Lung (tissue), 12 donors: Measurements from ENCODE around the gene AFAP1L2. TPM values are rescaled to one million over a fixed set of nuclear protein-coding genes. Genes with fewer than 3 reads are reported as not detected.

Experiments
- ATAC-seq: fragments of 200-7000 bp; cut with Tn5 transposase; one replicate; pipeline ENCODE4 v1.9.1; 2020; ENCODE audit warnings: moderate number of reproducible peaks; ENCODE audit not compliant: insufficient read depth, low FRiP score
- DNase-seq, 3 donors: peaks; one replicate each; pipeline ENCODE4 v3.0.0-alpha.2; 2013 to 2017
- H3K27ac ChIP-seq, 2 donors: one replicate each; pipeline ENCODE4 v1.5.1; 2013; ENCODE audit warnings: mild to moderate bottlenecking in 2 of 2, moderate library complexity in 2 of 2, control low read depth in 1 of 2, inconsistent platforms in 1 of 2, low read depth in 1 of 2, low read length in 1 of 2
- H3K27me3 ChIP-seq, 3 donors: one replicate each; pipeline ENCODE4 v1.5.1; 2013; ENCODE audit warnings: low read length in 2 of 3; ENCODE audit not compliant: control insufficient read depth in 3 of 3, insufficient read depth in 3 of 3
- H3K36me3 ChIP-seq, 4 donors: one replicate each; pipeline ENCODE4 v1.5.1; 2013; ENCODE audit warnings: low read length in 4 of 4, mild to moderate bottlenecking in 1 of 4, moderate library complexity in 1 of 4; ENCODE audit not compliant: control insufficient read depth in 4 of 4, insufficient read depth in 4 of 4
- H3K4me1 ChIP-seq, 5 donors: one replicate each; pipeline ENCODE4 v1.5.1; 2013; ENCODE audit warnings: low read length in 5 of 5, mild to moderate bottlenecking in 2 of 5, moderate library complexity in 1 of 5; ENCODE audit not compliant: control insufficient read depth in 5 of 5, insufficient read depth in 5 of 5
- H3K4me3 ChIP-seq: one replicate; pipeline ENCODE4 v1.5.1; 2013; ENCODE audit warnings: mild to moderate bottlenecking, control low read depth, moderate library complexity
- H3K9ac ChIP-seq, 2 donors: one replicate each; pipeline ENCODE4 v1.5.1; 2013; ENCODE audit warnings: low read length in 2 of 2, control low read depth in 1 of 2; ENCODE audit not compliant: insufficient read depth in 1 of 2
- H3K9me3 ChIP-seq, 4 donors: one replicate each; pipeline ENCODE4 v1.5.1; 2013; ENCODE audit warnings: low read length in 3 of 4, mild to moderate bottlenecking in 1 of 4, moderate library complexity in 1 of 4; ENCODE audit not compliant: control insufficient read depth in 4 of 4, insufficient read depth in 3 of 4
- CTCF ChIP-seq: IDR thresholded peaks from 2 replicates; pipeline ENCODE4 v1.5.1; 2012; ENCODE audit warnings: mild to moderate bottlenecking; ENCODE audit errors: control extremely low read depth, extremely low read depth
- WGBS, 2 donors: extraction: QIAGEN DNeasy Blood & Tissue Kit; methylation state at CpG; one replicate each; pipeline ENCODE4 v1.1.7; 2013; 5-methylcytosine and 5-hydroxymethylcytosine counted together
- polyA plus RNA-seq, 2 donors: library from polyadenylated mRNA; stranded (reverse); fragments of 200-250 nt; gene quantifications; one replicate each; pipeline ENCODE4 v1.2.1, GENCODE V29; 2013
- total RNA-seq, 2 donors: library from RNA; depleted of rRNA in 1 of 2; stranded (reverse); fragments of >200 nt in 1 of 2; gene quantifications; one replicate each; pipeline ENCODE4 v1.2.1, GENCODE V29; 2014 to 2021
- donor health status: control.
- donor health status: control.
- donor health status: Bipolar disorder and iron deficiency.
- donor health status: healthy.
- donor health status: DM: yes; HTN: yes; CAD: no.

Gene AFAP1L2
- total and polyA plus RNA-seq, 4 donors, result 2.0 to 21.0 (median 5.8) TPM

- no peak overlapping the region for H3K4me3 ChIP-seq
- H3K9me3 ChIP-seq, result no peaks in the 10 kb centered on the region
- 65 to 79% methylated on average over 5 of the region's 5 CpGs for WGBS, 2 donors
- no peak overlapping the region for H3K9ac ChIP-seq
- no peaks in the 10 kb centered on the region for H3K27me3 ChIP-seq
- peaks cover 0 to 5% (median 0%) of the 10 kb centered on the region in 5 donors for H3K4me1 ChIP-seq
- H3K36me3 ChIP-seq, result peaks cover 0 to 8% (median 0%) of the 10 kb centered on the region in 4 donors
- peak overlapping the region in 1 of 2 donors; percentile 62 for H3K27ac ChIP-seq
- ATAC-seq (no peak), DNase-seq (no peak)
- TF ChIP-seq CTCF, result no peak
Measured at GRCh38 chr10:114323023-114323422, 81.3 kb downstream of the AFAP1L2 start.

GRCh38 chr10:114322344-114322743 lies 82.0 kb downstream of the AFAP1L2 start:
- no peak for TF ChIP-seq CTCF
- 92% methylated on average over 5 of the region's 5 CpGs for WGBS, 2 donors

GRCh38 chr10:114320249-114321116 lies 83.8 kb downstream of the AFAP1L2 start:
- H3K9ac ChIP-seq, result no peak overlapping the region
- H3K27ac ChIP-seq, result no peak overlapping the region
- H3K9me3 ChIP-seq, result no peaks in the 10 kb centered on the region
- ATAC-seq (no peak), DNase-seq (peak in 2 of 3 donors; percentile 34 to 41)
- H3K4me3 ChIP-seq, result no peak overlapping the region
- WGBS, 2 donors, result 83 to 92% methylated on average over 23 of the region's 23 CpGs
- no peak for TF ChIP-seq CTCF
- H3K27me3 ChIP-seq, result no peaks in the 10 kb centered on the region
- peaks cover 0 to 5% (median 0%) of the 10 kb centered on the region in 5 donors for H3K4me1 ChIP-seq
- peaks cover 0 to 8% (median 0%) of the 10 kb centered on the region in 4 donors for H3K36me3 ChIP-seq

More at GRCh38 chr10:114322344-114322743, 82.0 kb downstream of the AFAP1L2 start:
- H3K36me3 ChIP-seq, result peaks cover 0 to 8% (median 0%) of the 10 kb centered on the region in 4 donors
- no peaks in the 10 kb centered on the region for H3K27me3 ChIP-seq
- no peak overlapping the region for H3K9ac ChIP-seq
- H3K27ac ChIP-seq, result peak overlapping the region in 1 of 2 donors; percentile 83
- DNase-seq (no peak), ATAC-seq (no peak)
- no peak overlapping the region for H3K4me3 ChIP-seq
- H3K9me3 ChIP-seq, result no peaks in the 10 kb centered on the region
- peaks cover 0 to 5% (median 0%) of the 10 kb centered on the region in 5 donors for H3K4me1 ChIP-seq
